NCI-H82 treated with DMSO at 0.1 percent for 48 hours (cell line): Measurements from ENCODE around the gene RALGPS1.
A peak's percentile ranks its signal among the peaks of the same experiment; 100 is the strongest.
"Not testable (repeated sequence)": the region's sequence is repeated elsewhere in the genome, so short reads cannot be mapped to it uniquely, and the experiment has no call there.

ENCODE experiments used
- DNase-seq: peaks from one replicate; lab custom pipeline; 2025; ENCODE audit not compliant: unreplicated experiment; lab: John Stamatoyannopoulos, UW

Gene RALGPS1

DNA sequence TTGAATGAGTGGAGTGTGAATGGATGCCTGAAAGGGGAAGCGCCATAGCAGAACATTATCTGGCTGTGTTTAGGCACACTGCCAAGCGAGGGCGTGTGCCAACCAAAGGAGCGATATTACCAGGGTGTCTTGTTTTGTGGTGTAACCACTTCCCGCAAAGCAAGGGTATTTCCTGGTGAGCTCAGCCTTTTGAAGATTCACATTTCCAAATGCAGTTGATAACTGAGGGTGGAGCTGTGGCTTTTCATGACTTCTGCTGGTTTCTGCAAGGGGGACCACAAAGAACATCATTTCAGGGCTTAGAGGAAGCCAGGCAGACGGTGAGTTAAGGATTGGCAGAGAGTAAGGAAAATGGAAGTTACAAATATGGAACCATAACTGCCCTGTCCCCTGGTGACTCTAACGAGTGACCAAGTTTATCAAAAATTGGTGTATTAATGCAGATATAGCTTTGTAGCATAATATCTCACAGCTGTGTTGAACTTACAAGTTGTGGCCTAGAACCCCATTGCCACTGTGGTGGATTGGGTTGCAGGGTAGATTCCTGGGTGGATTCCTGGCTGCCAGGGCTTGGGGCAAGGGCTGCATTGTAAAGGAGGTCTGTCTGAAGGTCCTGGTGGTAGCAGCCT, 71.4 kb downstream of the RALGPS1 start:
- no peak for DNase-seq

DNA sequence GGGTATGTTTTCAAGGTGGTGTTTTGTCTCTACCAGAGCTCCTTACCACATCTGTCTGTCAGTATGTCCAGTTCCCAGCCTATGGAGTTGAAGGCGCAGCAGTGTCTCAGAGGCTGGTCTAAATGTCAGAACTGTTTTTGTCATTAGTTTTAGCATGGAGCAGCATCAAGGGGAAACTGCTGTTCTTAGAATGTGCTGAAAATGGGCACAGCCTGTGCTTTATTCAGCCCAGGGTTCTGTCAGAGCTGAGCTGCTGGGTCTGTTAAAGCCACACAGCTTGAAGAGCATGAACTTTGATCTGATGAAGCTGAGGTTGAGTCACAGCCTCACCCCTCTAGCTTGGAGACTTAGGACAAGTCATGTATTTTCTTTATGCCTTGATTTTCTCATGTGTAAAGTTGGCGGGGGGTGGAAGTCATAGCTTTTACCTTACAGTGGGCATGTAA, 71.9 kb downstream of the RALGPS1 start:
- no peak for DNase-seq

DNA sequence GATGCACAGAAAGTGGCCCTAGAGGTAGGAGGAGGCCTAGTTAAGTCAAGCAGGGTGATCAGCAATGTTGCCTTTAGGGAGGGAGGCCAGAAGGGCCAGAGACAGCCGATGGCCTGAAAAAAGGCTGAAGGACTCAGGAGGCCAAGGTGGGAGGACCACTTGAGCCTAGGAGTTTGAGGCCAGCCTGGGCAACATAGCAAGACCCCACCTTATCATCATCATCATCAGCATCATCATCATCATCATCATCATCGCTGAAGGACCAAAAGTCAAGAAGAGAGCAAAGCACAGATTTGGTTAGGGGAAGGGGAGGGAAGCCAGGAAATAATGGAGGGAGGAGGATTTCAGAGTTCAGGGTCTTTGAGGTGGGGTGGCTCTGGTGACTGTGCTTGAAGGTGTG, 74.3 kb downstream of the RALGPS1 start:
- no peak for DNase-seq

DNA sequence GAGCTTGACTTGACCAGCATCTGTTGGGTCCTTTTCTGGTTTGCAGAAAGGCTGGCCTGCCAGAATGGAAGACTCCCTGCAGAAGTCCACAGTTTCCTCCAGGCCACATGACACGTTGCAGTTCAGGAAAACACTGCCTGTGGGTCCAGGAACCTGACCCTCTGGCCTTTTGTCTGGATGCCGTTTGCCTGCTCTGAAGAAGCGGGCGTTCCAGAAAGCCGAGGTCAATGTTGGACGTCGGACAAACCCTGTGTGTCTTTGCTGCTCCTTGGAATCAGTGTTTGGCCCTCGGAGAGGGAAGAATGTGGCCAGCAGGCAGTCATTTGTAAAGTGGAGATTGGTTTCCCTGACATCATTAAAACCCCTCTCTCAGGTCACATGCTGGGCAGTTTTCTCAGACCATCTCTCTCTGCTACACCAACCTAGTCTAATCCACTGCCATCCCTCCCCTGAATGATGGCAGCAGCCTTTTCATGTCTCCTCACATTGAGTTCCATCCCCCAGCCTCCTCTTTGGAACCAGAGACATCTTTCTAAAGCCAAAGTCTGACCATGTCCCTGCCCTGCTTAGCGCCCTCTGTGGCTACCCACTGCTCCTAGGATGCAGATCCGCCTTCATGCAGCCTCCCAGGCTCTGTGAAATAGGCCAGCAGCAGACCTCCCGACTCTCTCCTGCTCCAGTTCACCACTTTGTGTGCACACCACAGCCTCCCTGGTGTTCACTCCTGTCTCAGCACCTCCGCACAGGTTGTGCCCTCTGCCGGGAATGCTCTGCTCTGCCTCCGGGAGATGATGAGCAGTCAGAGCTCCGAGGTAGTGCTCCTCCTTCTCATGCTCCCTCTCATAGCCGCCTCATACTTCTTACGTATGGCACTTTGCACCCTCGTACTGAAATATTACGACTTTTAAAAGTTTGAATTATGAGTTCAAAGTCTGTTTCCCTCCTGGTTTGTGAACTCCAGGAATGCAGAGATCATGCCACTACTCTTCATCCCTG, 75.6 kb downstream of the RALGPS1 start:
- DNase-seq: no peak

DNA sequence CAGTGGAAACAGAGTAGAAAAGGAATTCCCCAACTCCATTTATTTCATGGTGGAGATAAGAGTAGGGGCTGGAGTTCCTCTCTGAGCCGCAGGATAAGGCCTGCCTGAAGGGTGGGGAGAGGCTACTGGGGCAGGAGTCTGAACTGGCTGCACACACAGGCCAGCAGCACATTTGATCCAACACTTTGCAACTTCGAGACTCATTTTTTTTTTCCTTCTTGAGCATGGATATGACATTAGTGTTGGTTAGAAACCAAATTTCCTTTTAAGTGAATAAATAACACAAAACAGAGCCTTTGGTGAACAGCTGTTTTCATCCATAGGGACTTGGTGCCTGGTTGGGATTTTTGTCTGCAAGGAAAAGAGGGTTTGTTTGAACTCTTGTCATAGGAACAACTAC, 76.6 kb downstream of the RALGPS1 start:
- no peak for DNase-seq

DNA sequence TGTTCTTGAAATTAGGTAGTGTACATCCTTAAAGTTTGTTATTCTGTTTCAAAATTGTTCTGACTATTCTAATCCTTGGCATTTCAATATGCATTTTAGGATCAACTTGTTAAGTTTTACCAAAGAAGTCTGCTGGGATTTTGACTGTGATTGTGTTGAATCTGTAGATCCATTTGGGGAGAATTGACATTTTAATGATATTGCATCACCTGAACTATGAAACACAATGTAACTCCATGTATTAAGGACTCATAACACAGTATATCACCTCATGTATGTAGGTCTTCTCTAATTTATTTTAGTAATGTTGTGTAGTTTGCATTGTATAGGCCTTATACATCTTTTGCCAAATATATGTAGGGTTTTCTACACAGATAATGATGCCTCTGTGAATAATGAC, 77.8 kb downstream of the RALGPS1 start:
- DNase-seq: no peak

DNA sequence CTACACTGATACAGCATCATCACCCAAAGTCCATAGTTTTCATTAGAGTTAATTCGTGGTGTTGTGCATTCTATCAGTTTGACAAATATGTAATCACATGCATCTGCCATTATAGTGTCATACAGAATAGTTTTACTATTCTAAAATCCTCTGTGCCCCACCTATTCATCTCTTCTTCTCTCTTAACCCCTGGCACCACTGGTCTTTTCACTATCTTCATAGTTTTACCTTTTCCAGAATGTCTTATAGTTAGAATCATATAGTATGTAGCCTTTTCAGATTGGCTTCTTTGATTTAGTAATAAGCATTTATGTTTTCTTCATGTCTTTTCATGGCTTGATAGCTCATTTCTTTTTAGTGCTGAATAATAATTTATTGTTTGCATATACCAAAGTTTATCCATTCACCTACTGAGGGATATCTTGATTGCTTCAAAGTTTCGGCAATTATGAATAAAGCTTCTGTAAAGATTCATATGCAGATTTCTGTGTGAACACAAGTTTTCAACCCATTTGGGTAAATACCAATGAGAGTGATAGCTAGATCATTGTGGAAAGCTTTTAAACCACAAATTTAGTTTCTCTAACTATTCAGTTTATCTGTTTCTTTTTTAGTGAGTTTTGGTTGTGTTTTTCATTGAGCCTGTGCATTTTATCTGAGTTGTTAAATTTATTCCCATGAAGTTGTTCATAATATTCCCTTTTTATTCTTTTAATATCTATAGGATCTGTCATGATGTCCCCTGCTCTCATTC, 84.9 kb downstream of the RALGPS1 start:
- DNase-seq: no peak

DNA sequence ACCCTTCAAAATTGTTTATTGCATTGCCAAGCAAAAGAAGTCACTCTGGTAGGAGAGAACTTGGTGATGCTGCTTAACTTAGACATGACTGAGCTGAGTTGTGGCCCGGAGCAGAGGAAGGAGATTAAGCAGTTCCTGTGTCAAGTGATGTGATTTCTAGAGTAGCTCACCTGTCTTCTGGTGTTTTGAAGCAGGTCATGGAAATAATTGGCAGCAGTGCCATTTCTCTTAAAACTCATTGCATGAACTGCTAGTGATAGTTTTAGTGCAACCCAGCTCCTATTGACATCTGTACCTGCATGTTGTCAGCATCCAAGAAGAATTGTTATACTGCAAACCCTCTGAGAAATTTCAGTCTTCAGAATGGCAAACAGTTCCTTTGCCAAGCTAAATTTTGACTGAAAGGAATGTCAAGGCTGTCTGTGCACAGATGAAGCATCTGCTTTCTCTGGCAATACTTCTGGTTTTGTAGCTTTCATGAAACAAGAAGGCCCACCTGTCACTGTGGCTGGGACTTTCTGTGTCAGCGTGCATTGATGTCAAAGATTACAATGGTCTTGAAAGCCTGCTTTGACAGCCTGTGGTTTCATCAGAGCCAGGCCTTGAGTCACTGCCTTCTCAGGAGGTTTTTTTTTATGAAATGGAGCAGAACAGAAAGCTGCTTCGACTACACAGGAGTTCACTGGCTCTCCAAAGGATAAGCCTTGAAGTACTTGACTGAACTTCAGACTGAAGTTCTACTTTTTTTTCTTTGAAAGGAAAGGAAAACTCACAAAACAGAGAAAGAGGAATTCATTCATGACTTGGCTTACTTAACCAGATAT, 90.6 kb downstream of the RALGPS1 start:
- DNase-seq: no peak

DNA sequence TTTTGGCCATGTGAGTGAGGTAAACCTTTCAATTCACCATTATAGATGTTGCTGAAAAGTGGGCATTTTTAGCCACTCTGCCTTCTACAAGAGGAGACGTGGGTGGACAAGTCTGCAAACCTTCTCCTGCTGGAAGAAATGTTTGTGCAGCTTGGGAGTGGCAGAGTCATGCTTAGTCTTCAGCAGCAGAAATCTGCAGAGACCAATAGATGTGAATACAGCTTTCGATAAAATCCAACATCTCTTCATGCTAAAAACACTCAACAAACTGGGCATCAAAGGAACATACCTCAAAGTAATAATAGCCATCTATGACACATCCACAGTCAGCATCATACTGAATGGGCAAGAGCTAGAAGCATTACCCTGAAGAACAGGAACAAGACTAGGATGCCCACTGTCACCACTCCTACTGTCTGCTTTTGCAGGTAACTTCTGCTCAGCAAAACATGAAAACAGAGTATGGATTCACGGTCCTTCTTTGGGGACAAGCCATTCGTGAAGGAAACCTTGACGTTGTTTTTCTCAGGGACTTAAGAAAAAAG, 91.3 kb downstream of the RALGPS1 start:
- DNase-seq: no peak

DNA sequence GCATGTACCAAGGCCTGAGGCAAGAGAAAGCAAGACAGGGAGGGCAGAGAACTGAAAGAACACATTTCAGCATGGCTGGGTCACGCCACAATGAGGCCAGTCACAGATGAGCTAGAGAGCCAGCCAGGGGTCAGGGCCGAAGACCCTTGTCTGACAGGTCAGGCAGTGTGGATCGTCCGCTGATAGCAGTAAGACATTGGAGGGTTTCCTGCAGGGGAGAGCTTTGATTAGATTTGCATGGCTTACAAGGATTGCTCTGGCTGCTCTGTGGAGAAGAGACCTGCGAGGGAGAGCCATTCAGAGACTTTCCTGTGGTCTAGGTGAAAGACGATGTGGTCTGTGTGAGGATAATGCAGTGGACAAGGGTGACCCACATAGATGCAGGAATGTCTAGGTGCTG, 93.1 kb downstream of the RALGPS1 start:
- DNase-seq: no peak

DNA sequence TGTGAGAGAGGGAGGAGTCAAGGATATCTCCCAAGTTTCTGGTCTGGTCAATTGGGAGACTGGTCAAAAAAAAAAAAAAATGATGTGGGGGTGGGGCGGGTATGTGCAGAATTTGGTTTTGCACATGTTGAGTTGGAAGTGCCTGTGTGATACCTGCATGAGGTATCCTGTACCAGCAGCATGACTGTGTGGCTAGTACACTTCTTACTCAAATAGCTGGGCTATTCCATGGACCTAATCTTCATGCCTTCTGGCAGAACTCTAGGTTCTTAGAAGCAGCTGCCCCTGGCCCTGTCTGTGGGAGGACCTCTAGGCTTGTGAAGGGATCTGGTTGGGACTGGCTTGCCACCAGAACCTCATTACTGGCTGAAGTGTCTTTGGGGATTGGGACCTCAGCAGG, 93.5 kb downstream of the RALGPS1 start:
- DNase-seq: no peak

DNA sequence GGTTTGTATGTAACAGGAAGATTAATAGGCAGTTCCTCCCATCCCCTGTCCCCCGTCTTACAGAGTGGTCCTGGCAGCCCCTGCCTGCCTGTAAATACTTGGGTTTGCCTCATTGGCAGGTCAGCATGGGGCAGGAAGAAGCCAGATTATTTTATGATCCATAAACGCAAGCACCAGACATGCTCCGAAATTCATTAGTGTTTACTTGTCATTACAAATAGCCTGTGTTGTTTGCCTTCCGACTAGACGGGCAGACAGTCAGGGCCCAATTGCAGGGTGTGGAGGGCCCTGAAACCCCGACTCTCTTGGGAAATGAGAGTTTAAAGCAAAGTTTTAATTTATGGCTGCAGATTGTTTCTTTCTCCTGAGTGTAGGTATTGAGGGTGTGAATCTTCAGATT, 97.2 kb downstream of the RALGPS1 start:
- no peak for DNase-seq

DNA sequence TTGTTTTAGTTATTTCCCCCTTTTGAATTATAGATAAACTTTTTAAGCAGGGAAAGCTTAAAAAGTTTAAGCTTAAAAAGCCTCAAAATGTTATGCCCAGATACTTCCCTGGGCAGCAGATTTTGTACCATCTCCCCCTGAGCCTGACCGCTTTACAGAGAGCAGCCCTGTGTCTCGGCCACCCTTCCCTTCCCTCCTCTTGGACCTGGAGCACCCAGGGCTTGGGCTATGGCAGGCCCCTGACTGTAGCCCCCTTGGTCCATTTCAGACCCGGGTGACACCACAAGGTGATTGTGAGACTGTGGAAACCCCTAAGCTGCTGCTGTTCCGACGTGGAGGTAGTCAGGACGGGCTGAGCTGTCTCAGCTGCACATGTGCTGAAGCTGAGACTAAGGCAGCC, 97.7 kb downstream of the RALGPS1 start:
- no peak for DNase-seq

DNA sequence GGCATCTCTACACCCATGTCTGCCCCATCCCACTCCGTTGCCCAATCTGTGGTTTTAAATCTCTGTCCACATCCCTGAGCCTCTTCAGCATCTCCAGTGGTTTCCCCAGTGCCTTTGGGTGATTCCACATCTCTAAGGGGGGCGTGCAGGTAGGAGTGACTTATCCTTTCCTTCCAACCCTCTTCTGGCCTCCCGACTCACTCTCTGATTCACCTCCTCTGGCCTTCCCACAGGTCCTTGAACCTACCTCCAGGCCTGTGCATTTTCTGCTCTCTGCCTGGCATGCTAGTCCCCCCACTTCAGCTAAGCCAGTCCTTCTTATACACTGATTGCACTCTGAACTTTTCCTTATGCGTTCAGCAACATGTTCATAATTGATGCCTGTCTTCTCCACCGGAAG, 99.0 kb downstream of the RALGPS1 start:
- DNase-seq: no peak

DNA sequence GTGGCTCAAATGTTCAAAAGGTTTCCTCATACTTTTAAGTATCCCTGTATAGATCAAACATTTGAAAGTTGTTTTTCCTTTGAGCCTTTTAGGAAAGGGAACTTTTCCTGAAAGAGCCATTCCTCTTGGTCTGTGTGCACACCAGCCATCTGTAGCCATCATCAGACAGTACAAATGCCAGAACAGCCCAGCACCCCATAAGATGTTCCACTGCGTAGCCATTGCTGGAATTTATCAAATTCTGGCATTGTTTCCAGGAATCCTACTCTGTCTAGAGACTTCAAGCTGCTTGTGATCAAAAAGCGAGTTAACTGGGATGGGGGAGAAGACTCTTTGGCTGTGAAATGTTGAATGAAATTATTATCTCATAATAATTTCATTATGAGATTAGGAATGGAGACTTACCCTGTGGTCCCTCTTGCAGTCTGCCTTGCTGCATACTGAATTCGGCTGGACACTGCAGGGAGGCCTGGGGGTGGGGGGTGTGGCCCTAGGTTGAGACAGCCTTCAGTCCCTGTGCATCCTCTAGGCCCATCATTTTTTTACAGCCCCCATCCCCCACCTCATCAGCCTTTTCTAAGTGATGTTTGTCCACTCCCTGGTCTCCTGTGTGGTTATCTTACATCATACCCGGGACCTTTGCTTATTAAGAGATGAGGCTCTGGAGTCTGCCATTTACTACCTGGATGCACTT, 99.8 kb downstream of the RALGPS1 start:
- DNase-seq: no peak

DNA sequence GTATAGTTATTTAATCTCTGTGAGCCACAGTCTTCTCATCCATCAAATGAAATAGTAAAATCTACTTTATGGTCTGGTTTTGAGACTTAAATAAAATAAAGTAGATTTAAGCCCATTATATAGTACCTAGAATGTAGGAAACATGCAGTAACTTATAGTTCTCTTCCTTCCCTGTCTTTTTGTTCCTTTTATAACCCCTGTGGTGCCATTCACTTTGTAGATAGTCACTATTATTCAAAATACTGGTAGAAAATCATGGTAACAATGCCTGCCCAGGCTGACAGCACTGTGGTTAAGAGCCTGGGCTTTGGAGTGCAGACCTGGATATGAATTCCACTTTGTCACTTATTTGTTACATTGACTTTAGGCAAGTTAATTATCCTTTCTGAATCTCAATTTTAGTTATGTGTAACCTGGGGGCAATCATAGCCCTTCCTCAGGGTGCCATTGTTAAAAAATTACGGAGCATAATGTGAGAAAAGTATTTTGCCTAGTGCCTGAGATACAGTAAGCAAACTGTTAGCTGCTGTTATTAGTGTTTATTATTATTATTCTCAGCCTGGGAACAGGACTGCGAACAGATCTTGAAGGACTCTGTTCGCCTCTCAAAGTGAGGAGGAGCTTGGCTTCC, 100.4 kb downstream of the RALGPS1 start:
- no peak for DNase-seq

DNA sequence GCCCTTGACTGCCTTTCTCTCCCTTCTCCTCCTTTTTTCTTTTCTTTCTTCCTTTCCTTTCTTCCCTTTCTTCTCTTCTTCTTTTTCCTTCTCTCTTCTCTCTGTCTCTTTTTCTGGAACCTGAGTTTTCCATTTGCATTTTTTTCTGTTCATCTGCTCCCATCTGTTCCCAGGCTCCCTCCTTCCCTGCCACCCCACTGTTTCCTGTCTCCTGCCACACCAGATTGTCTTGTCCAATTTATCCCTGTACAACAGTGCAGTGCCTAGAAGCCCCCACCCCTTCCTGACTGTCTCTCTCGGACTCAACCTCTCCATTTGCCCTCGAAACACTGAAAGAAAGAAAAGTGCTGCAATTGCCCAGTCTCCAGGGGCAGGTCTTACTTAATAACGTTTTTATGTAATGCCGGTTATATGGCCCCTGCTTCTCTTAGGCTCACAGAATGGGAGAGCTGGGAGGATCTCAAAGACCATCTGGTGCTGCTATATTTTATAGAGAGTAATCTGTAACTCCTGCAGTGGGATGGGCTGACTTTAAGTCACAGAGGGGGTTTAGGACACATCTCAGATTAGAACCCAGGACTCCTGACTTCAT, 101.4 kb downstream of the RALGPS1 start:
- peak; percentile 42 for DNase-seq

DNA sequence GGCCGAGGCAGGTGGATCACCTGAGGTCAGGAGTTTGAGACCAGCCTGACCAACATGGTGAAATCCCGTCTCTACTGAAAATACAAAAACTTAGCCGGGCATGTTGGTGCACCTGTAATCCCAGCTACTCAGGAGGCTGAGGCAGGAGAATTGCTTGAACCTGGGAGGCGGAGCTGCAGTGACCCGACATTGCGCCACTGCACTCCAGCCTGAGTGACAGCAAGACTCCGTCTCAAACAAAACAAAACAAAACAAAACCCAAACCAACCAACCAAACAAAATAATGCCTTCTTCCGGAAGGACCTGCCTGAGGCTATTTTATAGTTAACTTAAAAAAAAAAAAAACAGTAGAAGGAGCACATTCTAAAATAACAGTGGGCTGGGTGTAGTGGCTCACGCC, 103.4 kb downstream of the RALGPS1 start:
- DNase-seq: not testable (repeated sequence)

DNA sequence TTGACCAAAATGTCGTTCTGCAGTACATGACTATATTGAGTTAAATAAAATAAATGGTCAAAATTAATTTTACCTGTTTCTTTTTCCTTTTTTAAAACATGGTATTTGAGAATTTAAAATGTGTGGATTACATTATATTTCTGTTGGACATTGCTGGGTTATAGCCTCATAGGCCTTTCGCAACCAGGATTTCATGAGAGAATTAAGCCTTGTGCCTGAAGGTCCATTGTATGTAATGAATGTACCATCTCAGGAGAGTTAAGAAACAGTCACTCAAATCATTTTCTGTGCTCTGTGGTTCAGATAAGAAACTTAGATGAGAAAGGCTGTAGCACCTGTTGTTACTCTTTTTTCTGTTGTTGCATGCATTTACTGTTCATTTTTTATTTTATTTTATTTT, 104.4 kb downstream of the RALGPS1 start:
- DNase-seq: no peak
